ENCODE results near the gene PTPRT.
"Not testable (repeated sequence)": the region's sequence is repeated elsewhere in the genome, so short reads cannot be mapped to it uniquely, and the experiment has no call there.

The PTPRT gene

GRCh38 chr20:42910808-42911207 lies 278.9 kb downstream of the PTPRT start:
- DNase-seq (ENCODE audit: low read depth): not testable (repeated sequence)

GRCh38 chr20:42907730-42908129 lies 282.0 kb downstream of the PTPRT start:
- no peak for DNase-seq (ENCODE audit: low read depth)

- DNase-seq (ENCODE audit: low read depth): no peak
Observed at GRCh38 chr20:42906120-42906519, 283.6 kb downstream of the PTPRT start.

GRCh38 chr20:42902509-42902908 lies 287.2 kb downstream of the PTPRT start:
- no peak for DNase-seq (ENCODE audit: low read depth)

- DNase-seq (ENCODE audit: low read depth): no peak
Observed at GRCh38 chr20:42901689-42902440, 287.8 kb downstream of the PTPRT start.

GRCh38 chr20:42900764-42901163 lies 288.9 kb downstream of the PTPRT start:
- DNase-seq (ENCODE audit: low read depth): not testable (repeated sequence)

GRCh38 chr20:42895020-42895419 lies 294.7 kb downstream of the PTPRT start:
- no peak for DNase-seq (ENCODE audit: low read depth)

GRCh38 chr20:42894483-42894882 lies 295.2 kb downstream of the PTPRT start:
- DNase-seq (ENCODE audit: low read depth): no peak

- no peak for DNase-seq (ENCODE audit: low read depth)
Observed at GRCh38 chr20:42889517-42889916, 300.2 kb downstream of the PTPRT start.

GRCh38 chr20:42887281-42887680 lies 302.4 kb downstream of the PTPRT start:
- no peak for DNase-seq (ENCODE audit: low read depth)

- no peak for DNase-seq (ENCODE audit: low read depth)
Observed at GRCh38 chr20:42886801-42887200, 302.9 kb downstream of the PTPRT start.

GRCh38 chr20:42886046-42886445 lies 303.7 kb downstream of the PTPRT start:
- no peak for DNase-seq (ENCODE audit: low read depth)

GRCh38 chr20:42875581-42875980 lies 314.1 kb downstream of the PTPRT start:
- no peak for DNase-seq (ENCODE audit: low read depth)

- DNase-seq (ENCODE audit: low read depth): no peak
Observed at GRCh38 chr20:42873259-42873658, 316.4 kb downstream of the PTPRT start.

GRCh38 chr20:42864116-42864515 lies 325.6 kb downstream of the PTPRT start:
- DNase-seq (ENCODE audit: low read depth): no peak

- no peak for DNase-seq (ENCODE audit: low read depth)
Observed at GRCh38 chr20:42862446-42862845, 327.3 kb downstream of the PTPRT start.

- DNase-seq (ENCODE audit: low read depth): no peak
Observed at GRCh38 chr20:42857446-42857845, 332.3 kb downstream of the PTPRT start.

- no peak for DNase-seq (ENCODE audit: low read depth)
Observed at GRCh38 chr20:42855896-42856295, 333.8 kb downstream of the PTPRT start.

GRCh38 chr20:42852691-42853090 lies 337.0 kb downstream of the PTPRT start:
- DNase-seq (ENCODE audit: low read depth): no peak

GRCh38 chr20:42846784-42847490 lies 342.8 kb downstream of the PTPRT start:
- DNase-seq (ENCODE audit: low read depth): no peak

GRCh38 chr20:42844751-42845150 lies 345.0 kb downstream of the PTPRT start:
- no peak for DNase-seq (ENCODE audit: low read depth)

GRCh38 chr20:42837456-42837855 lies 352.2 kb downstream of the PTPRT start:
- DNase-seq (ENCODE audit: low read depth): no peak

GRCh38 chr20:42836339-42836738 lies 353.4 kb downstream of the PTPRT start:
- DNase-seq (ENCODE audit: low read depth): no peak

GRCh38 chr20:42807876-42808275 lies 381.8 kb downstream of the PTPRT start:
- no peak for DNase-seq (ENCODE audit: low read depth)
